Activated T-cell treated with anti-CD3 and anti-CD28 coated beads for 4 hours (primary cell): ENCODE data around the gene C1QTNF3.

Source experiments
- DNase-seq: peaks from one replicate; pipeline ENCODE4 v3.0.0-alpha.2; 2020

C1QTNF3 gene

DNA sequence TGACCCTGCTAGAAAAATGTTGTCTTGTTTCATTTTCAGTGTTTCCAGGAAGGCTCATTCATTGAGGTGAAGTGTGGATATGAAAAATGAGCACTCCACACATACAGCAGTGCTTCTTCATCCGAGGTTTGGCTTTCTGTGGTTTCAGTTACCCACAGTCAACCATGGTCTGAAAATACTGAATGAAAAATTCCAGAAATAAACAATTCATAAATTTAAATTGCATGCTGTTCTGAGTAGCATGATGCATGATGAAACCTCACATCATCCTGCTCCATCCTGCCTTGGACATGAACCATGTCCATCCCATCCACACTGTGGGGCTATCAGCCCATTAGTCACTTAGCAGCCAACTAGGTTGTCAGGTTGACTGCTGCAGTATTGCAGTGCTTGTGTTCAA, 48.2 kb downstream of the C1QTNF3 start:
- no peak for DNase-seq

DNA sequence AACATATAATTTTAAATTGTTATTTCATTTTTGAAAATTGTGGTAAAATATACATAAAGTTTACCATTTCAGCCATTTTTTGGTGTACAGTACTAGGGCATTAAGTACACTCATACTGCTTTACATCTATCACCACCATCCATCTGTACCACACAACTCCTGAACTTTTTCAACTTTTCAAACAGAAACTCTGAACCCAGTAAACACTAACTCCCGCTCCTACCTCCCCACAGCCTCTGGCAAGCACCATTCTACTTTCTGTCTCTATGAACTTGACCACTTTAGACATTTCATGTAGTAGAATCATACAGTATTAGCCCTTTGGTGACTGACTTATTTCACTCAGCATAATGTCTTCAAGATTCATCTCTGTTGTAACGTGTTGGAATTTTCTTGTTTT, 50.1 kb downstream of the C1QTNF3 start:
- no peak for DNase-seq

DNA sequence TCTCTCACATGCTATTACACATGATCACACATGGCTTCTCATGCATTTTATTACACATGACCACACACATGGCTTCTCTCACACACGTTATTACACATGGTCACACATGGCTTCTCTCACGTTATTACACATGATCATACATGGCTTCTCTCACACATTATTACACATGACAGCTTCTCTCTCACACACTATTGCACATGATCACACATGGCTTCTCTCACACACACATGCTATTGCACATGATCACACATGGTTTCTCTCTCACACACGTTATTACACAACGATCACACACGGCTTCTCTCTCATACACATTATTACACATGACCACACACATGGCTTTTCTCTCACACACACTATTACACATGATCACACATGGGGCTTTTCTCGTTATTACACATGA, 57.6 kb downstream of the C1QTNF3 start:
- DNase-seq = no peak

DNA sequence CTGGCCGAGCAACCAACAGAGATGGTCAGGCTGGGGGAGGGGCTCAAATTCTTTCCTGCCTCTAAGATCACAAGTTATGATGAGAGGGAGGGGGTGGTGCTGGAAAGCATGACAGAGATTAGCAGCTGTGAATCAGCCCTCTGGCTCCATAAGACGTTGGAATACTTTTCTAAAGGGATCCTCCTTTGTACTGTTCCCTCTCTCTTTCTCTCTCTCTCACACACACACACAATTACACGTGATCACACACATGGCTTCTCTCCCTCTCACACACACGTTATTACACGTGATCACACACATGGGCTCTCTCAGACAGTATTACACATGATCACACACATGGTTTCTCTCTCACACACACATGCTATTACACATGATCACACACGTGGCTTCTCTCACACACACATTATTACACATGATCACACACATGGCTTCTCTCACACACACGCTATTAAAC, 58.3 kb downstream of the C1QTNF3 start, which contains the start of gene SLC45A2:
TSS of gene SLC45A2 (minus strand) at position 23 of the 454 bp plus-strand sequence. CDS start 110 bp downstream, outside the sequence.
- DNase-seq = no peak

DNA sequence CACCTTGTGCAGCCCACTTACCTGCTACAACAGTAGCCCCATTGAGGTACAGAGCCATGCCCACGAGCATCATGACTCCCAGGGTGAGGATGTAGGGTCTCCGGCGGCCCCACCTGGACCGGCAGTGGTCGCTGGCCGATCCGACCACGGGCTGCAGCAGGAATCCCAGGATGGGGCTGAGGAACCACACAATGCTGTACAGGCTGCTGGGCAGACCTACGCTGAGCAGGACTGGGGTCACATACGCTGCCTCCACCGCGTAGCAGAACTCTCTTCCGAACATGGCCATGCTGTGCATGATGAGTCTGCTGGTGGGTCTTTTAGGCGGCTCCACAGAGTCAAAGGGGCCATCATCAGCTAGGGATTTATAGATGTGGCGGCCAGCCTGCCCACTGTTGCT, 58.8 kb downstream of the C1QTNF3 start:
- DNase-seq = no peak

DNA sequence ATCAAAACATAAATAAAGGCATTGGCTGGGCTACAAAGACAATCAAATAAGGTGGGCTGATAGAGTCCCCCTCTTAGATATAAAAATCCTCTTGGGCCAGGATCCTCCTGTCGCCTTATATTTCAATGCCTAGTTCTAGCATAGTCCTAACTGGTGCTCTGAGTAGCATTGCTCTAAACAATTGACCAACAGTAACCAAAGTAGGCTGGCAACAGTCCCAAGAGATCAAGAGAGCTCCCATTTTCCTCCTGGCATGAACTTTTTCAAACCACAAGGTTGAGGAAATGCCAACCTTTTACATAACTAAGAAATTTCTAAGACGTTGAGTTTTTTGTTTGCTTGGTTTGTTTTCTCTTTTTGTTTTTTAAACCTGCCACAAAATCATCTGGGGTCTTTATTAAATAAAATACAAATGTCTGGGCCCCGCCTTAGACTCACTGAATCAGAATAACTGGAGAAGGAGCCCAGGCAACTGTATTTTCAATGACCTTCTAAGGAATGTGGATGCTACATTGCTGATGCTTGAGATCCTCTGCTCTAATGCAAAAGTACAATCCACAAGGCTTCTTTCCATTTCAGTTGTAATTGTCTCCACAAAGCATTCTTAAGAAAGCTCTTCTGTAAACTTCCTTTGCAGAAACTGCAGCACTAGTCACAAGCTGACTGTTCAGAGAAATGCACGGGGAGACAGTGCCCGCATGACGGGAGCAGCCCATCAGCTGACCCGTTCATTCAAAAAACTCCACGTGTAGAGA, 61.4 kb downstream of the C1QTNF3 start:
- no peak for DNase-seq

DNA sequence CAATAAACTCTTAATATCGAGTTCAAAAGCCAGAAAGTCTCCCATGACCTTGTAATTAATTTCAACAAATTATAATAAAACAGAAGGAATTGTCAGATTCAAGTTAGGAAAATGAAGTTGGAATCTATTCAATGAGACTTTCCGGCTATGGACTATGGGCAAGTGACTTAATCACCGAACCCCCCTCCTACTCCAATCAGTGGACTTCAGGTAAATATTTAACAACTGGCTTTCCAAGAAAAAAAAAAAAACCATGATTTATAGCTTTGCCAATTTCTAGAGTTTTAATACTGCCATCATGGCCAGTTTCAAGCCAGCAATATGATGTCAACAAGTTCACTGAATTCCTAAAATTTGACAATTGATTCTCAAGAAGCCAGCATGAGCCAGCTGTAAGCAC, 63.0 kb downstream of the C1QTNF3 start:
- no peak for DNase-seq

DNA sequence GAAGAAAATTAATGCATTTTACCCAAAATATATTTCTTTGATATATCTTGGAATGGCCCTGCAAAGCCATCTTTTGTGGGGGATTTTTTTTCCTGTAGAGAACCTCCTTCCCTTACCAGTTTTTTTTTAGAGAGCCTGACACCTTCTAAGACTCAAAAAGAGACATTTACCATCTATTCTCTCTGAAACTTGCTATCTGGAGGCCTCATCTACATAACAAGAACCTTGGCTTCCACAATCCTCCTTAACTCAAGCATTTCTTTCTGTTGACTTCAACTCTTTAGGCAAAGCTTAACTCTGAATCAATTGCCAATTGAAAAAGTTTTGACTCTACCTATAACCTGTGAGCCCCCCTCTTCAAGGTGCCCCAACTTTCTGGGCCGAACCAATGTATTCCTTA, 64.7 kb downstream of the C1QTNF3 start:
- no peak for DNase-seq

DNA sequence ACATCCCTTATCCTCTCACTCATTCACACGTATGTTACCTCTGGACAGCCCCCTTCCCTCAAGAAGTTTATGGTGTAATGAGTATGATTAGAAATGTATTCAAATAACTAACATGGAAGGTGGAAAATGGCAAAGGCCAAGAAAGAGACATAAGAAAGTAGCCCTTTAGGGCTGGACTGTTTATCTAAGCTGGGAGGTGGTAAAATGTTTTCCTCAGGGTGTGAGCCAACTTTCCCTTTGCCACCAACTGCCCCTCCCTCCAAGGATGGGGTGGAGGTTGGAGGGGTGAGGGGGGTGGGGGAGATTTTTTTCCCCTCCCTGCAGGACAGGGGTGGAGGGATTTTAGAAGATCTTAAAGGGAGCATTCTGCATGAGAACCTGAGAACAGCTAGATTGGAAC, 66.7 kb downstream of the C1QTNF3 start:
- DNase-seq = no peak

DNA sequence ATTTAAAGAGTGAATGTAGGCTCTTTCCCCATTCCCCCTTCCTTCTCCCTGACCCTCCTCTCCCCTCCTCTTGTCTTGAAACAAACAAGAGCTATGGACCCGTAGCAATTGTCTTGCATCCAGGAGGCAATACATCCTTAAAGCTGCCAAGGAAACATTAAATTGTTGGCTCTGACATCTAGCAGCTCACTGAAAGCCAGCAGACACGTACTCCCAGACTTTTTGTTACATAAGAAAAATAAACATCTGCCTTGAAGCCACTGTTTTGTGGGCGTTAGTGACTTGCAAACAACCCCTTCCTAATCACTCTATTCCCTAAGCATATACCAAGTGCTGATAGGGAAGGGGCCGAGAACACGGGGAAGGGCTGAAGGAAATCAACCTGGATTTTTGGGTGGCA, 67.2 kb downstream of the C1QTNF3 start:
- no peak for DNase-seq

DNA sequence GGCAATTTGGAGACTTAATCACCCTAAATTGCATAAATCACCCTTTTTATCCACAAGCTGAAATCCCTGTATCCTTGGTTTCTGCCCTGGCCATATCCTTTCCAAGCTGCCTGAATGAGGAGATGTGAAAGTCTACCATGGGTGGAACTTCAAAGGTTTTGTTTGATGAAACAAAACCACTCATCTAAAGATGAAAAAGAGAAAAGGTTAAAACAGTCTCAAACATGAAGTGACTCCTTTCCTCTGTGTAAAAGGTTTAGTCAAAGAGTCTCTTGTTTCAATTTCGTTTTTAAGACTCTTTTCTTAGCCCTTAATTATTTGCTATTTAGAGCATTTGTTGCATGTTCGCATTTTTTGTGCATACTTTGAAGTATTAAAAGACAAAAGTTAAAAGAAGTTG, 69.7 kb downstream of the C1QTNF3 start:
- DNase-seq = no peak

DNA sequence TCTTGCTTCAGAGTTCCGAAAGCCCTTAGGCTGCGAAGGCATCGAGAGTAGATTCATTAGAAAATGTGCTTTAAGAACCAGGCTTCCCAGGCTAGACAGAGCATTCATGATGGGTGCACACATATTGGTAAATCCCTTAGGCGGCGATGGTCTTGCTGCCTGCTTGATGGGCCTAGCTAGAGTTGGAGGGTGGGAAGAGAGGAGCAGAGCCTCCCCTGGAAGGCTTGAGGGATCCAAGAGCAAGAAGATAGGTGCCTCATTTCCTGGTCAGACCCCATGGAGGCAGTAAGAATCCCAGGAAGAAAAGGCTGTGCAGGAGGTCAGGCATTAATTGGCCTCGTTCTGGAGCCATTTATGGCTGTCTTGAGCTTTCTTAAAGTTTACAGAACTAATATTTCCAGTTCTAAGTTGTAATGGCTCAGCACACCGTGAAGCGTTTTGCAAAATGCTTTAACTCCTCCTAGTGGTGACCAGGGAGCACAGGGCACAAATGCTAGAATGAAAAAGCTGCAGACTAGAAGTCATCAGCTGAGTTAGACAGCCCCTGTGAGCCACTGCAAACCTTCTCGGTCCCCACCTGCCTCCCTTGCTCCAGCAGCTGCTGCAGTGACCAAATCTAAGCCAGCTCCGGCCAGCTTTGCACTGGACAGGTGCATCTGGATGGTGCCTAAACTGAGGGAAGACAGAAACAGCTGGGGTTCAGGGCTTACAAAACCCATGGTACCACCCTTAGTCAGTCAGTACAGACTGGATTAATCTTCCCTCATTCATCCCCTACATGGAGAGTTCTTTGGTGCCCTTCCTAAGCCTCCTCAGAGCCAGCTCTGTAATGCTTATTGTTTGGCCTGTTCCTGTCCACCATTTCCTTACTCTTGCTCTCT, 73.2 kb downstream of the C1QTNF3 start:
- no peak for DNase-seq

DNA sequence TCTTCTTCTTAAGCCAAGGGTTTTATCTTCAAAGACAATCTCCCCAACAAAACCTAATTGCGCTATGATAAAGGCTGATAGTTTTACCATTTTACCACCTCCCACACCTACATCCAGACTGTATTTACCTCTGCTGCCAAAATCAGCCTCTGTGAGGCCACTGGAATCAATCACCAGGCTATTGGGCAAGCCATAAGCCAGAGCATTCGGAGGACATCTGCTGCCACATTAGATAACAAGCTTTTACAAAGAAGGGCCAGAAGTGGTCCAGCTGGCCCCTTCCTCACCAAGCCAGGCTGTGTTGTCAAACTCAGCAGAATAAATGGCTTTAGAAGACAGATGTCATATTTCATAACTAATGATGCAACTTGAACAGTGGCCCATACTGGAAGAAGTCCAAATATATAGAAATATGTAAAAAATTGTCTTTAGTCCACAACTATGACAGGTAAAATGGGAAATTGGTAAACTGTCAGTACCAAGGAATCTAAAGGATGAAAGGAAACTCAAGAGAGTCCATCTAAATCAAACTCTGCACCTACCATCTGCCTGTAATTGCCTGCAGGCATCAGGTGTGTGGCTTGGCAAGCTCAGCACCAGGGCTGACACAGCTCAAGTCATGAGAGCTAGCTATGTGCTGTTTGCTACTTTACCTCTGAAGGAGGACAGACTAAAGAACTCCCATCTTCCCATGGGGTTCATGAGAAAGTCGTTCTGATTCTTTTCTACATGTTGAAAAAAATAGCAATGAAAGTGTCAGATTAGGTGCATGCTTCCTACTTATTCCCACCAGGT, 74.6 kb downstream of the C1QTNF3 start:
- DNase-seq = no peak
